HEK293 (cell line): ENCODE measurements around the gene TSHZ2.

Experiments
- CTCF ChIA-PET: fragments of 350-600 bp; formaldehyde crosslinking; extraction: SDS; loops from one replicate; lab custom pipeline; 2021; ENCODE audit warnings: antibody characterized with exemption; lab: Yijun Ruan, JAX
- POLR2A ChIA-PET: fragments of 300-600 bp; formaldehyde crosslinking; extraction: SDS; loops from one replicate; lab custom pipeline; 2020; ENCODE audit warnings: antibody characterized with exemption, inconsistent platforms; lab: Yijun Ruan, JAX
- H3K27ac ChIP-seq: fragments of 200-500 bp; sonication (Bioruptor generic); 2 replicates; pipeline ENCODE4 v1.5.1; 2014; ENCODE audit warnings: low read depth, low read length, control low read depth, inconsistent platforms; ENCODE audit errors: extremely low read depth
- H3K36me3 ChIP-seq, 2 experiments: fragments of 200-500 bp in 1 of 2; sonication (Bioruptor generic) in 1 of 2; 1 replicate in 1 of 2; 2 replicates in 1 of 2; pipeline ENCODE4 v1.5.1; 2014 to 2017; ENCODE audit warnings: inconsistent platforms in 2 of 2, low read length in 2 of 2; ENCODE audit not compliant: control insufficient read depth in 2 of 2, insufficient read depth in 1 of 2
- H3K4me1 ChIP-seq: fragments of 200-500 bp; sonication (Bioruptor generic); 2 replicates; pipeline ENCODE4 v1.5.1; 2014; ENCODE audit warnings: mild to moderate bottlenecking, low read length, inconsistent platforms; ENCODE audit not compliant: control insufficient read depth, insufficient read depth
- H3K4me3 ChIP-seq: 2 replicates; pipeline ENCODE4 v1.5.1; 2011; ENCODE audit warnings: low read depth, mild to moderate bottlenecking, control low read depth, low read length, moderate library complexity
- H3K9me3 ChIP-seq: fragments of 200-500 bp; sonication (Bioruptor generic); 2 replicates; pipeline ENCODE4 v1.5.1; 2014; ENCODE audit warnings: low read depth, low read length, inconsistent platforms; ENCODE audit not compliant: control insufficient read depth, insufficient read depth
- HOXD13 ChIP-seq: sonication (generic); formaldehyde crosslinking; IDR thresholded peaks from 2 replicates; pipeline ENCODE4 v1.8.0; 2022; ENCODE audit warnings: missing genetic modification reagents, borderline replicate concordance
- IKZF3 ChIP-seq: fragments of 450-650 bp; IDR thresholded peaks from 2 replicates; pipeline ENCODE4 v1.5.0; 2018; ENCODE audit warnings: missing biosample characterization, mild to moderate bottlenecking, missing genetic modification characterization, moderate library complexity
- KLF1 ChIP-seq: fragments of 450-650 bp; formaldehyde crosslinking; IDR thresholded peaks from 2 replicates; pipeline ENCODE4 v1.5.1; 2016; ENCODE audit warnings: missing biosample characterization, missing genetic modification characterization
- REPIN1 ChIP-seq: fragments of 450-650 bp; formaldehyde crosslinking; IDR thresholded peaks from 2 replicates; pipeline ENCODE4 v1.5.1; 2017; ENCODE audit warnings: missing biosample characterization, missing genetic modification characterization, low read depth
- TRIM28 ChIP-seq: IDR thresholded peaks from 2 replicates; pipeline ENCODE4 v1.6.1; 2011; ENCODE audit warnings: low read length, control low read depth, borderline replicate concordance
- ZBTB20 ChIP-seq: fragments of 450-650 bp; formaldehyde crosslinking; IDR thresholded peaks from 2 replicates; pipeline ENCODE4 v1.5.1; 2016; ENCODE audit warnings: missing biosample characterization, missing genetic modification characterization
- ZIC2 ChIP-seq: fragments of 450-650 bp; formaldehyde crosslinking; IDR thresholded peaks from 2 replicates; pipeline ENCODE4 v1.5.1; 2016; ENCODE audit warnings: missing biosample characterization, missing genetic modification characterization
- ZNF132 ChIP-seq: fragments of 450-650 bp; formaldehyde crosslinking; IDR thresholded peaks from 2 replicates; pipeline ENCODE4 v1.5.1; 2017; ENCODE audit warnings: missing biosample characterization, missing genetic modification characterization, borderline replicate concordance
- ZNF157 ChIP-seq: fragments of 450-650 bp; formaldehyde crosslinking; IDR thresholded peaks from 2 replicates; pipeline ENCODE4 v1.5.1; 2016; ENCODE audit warnings: missing biosample characterization, missing genetic modification characterization
- ZNF184 ChIP-seq: fragments of 450-650 bp; IDR thresholded peaks from 2 replicates; pipeline ENCODE4 v1.5.1; 2018; ENCODE audit warnings: missing biosample characterization, mild to moderate bottlenecking, missing genetic modification characterization
- ZNF214 ChIP-seq: fragments of 450-650 bp; formaldehyde crosslinking; IDR thresholded peaks from 2 replicates; pipeline ENCODE4 v1.5.1; 2017; ENCODE audit warnings: missing biosample characterization, mild to moderate bottlenecking, missing genetic modification characterization, borderline replicate concordance
- ZNF37A ChIP-seq: fragments of 450-650 bp; IDR thresholded peaks from 2 replicates; pipeline ENCODE4 v1.5.1; 2018; ENCODE audit warnings: missing biosample characterization, missing genetic modification characterization
- ZNF521 ChIP-seq: fragments of 450-650 bp; formaldehyde crosslinking; IDR thresholded peaks from 2 replicates; pipeline ENCODE4 v1.5.1; 2017; ENCODE audit warnings: missing biosample characterization, mild to moderate bottlenecking, missing genetic modification characterization
- ZNF530 ChIP-seq: fragments of 450-650 bp; formaldehyde crosslinking; IDR thresholded peaks from 2 replicates; pipeline ENCODE4 v1.5.1; 2016; ENCODE audit warnings: low read depth, missing biosample characterization, missing genetic modification characterization
- ZNF624 ChIP-seq: fragments of 450-650 bp; formaldehyde crosslinking; IDR thresholded peaks from 2 replicates; pipeline ENCODE4 v1.5.1; 2017; ENCODE audit warnings: missing biosample characterization, missing genetic modification characterization
- ZNF701 ChIP-seq: fragments of 450-650 bp; formaldehyde crosslinking; IDR thresholded peaks from 2 replicates; pipeline ENCODE4 v1.5.1; 2016; ENCODE audit warnings: missing biosample characterization, missing genetic modification characterization
- ZNF707 ChIP-seq: fragments of 450-650 bp; formaldehyde crosslinking; IDR thresholded peaks from 2 replicates; pipeline ENCODE4 v1.5.1; 2016; ENCODE audit warnings: missing biosample characterization, missing genetic modification characterization
- ZNF792 ChIP-seq: fragments of 450-650 bp; formaldehyde crosslinking; IDR thresholded peaks from 2 replicates; pipeline ENCODE4 v1.5.1; 2016; ENCODE audit warnings: missing biosample characterization, missing genetic modification characterization
- ZNF843 ChIP-seq: fragments of 450-650 bp; formaldehyde crosslinking; IDR thresholded peaks from 2 replicates; pipeline ENCODE4 v1.5.1; 2016; ENCODE audit warnings: missing biosample characterization, missing genetic modification characterization
- TF ChIP-seq, protein P1 (sequence below): fragments of 450-650 bp; formaldehyde crosslinking; IDR thresholded peaks from 2 replicates; pipeline ENCODE4 v1.5.1; 2016; ENCODE audit warnings: missing biosample characterization, missing genetic modification characterization
- TF ChIP-seq, protein P2 (sequence below): fragments of 450-650 bp; formaldehyde crosslinking; IDR thresholded peaks from 2 replicates; pipeline ENCODE4 v1.5.1; 2016; ENCODE audit warnings: missing biosample characterization, missing genetic modification characterization
- TF ChIP-seq, protein P3 (sequence below): sonication (generic); formaldehyde crosslinking; IDR thresholded peaks from 2 replicates; pipeline ENCODE4 v1.8.1; 2022; ENCODE audit warnings: mild to moderate bottlenecking, moderate library complexity, missing genetic modification reagents
- TF ChIP-seq, protein P4 (sequence below): fragments of 450-650 bp; formaldehyde crosslinking; IDR thresholded peaks from 2 replicates; pipeline ENCODE4; 2016; ENCODE audit warnings: missing biosample characterization, missing genetic modification characterization
- TF ChIP-seq, protein P5 (sequence below): fragments of 450-650 bp; formaldehyde crosslinking; IDR thresholded peaks from 2 replicates; pipeline ENCODE4 v1.5.1; 2016; ENCODE audit warnings: missing biosample characterization, missing genetic modification characterization
- TF ChIP-seq, protein P6 (sequence below): fragments of 450-650 bp; formaldehyde crosslinking; IDR thresholded peaks from 2 replicates; pipeline ENCODE4 v1.5.1; 2017; ENCODE audit warnings: missing biosample characterization, missing genetic modification characterization
- TF ChIP-seq, protein P7 (sequence below): fragments of 450-650 bp; formaldehyde crosslinking; IDR thresholded peaks from 2 replicates; pipeline ENCODE4 v1.5.1; 2016; ENCODE audit warnings: missing biosample characterization, missing genetic modification characterization

Gene TSHZ2

DNA sequence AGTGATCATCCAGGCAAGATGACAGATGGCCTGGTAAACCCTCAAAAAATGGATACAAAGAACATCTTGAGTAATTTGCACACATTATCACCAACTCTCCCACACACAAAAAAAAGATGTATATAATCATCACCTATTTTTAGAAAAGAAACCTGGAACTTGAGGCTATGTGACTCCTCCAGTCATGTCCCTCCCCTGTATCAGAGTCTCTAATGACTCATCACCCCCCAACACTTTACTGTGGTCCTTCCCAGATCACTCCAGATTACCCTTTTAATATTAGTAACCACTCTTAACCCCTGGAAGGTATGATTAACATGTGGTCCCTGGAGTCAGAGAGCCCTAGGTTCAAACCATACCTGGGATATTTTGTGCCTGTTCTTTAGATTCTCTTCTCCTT, 476.7 kb downstream of the TSHZ2 start (continued):
- TF ChIP-seq REPIN1, result no peak
- TF ChIP-seq, protein P1, sequence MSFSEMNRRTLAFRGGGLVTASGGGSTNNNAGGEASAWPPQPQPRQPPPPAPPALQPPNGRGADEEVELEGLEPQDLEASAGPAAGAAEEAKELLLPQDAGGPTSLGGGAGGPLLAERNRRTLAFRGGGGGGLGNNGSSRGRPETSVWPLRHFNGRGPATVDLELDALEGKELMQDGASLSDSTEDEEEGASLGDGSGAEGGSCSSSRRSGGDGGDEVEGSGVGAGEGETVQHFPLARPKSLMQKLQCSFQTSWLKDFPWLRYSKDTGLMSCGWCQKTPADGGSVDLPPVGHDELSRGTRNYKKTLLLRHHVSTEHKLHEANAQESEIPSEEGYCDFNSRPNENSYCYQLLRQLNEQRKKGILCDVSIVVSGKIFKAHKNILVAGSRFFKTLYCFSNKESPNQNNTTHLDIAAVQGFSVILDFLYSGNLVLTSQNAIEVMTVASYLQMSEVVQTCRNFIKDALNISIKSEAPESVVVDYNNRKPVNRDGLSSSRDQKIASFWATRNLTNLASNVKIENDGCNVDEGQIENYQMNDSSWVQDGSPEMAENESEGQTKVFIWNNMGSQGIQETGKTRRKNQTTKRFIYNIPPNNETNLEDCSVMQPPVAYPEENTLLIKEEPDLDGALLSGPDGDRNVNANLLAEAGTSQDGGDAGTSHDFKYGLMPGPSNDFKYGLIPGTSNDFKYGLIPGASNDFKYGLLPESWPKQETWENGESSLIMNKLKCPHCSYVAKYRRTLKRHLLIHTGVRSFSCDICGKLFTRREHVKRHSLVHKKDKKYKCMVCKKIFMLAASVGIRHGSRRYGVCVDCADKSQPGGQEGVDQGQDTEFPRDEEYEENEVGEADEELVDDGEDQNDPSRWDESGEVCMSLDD (tag by site-specific recombination), result no peak
- TF ChIP-seq TRIM28, result no peak
- no peak for TF ChIP-seq ZBTB20 (tag by site-specific recombination)
- TF ChIP-seq ZNF184, result no peak
- TF ChIP-seq ZNF521, result no peak
- no peak for TF ChIP-seq ZNF132 (tag by site-specific recombination)
- TF ChIP-seq ZNF157 (tag by site-specific recombination), result no peak
- TF ChIP-seq ZNF792, result no peak
- no peak for TF ChIP-seq ZNF707 (tag by site-specific recombination)
- no peak for TF ChIP-seq ZNF37A (tag by site-specific recombination)
- TF ChIP-seq, protein P2, sequence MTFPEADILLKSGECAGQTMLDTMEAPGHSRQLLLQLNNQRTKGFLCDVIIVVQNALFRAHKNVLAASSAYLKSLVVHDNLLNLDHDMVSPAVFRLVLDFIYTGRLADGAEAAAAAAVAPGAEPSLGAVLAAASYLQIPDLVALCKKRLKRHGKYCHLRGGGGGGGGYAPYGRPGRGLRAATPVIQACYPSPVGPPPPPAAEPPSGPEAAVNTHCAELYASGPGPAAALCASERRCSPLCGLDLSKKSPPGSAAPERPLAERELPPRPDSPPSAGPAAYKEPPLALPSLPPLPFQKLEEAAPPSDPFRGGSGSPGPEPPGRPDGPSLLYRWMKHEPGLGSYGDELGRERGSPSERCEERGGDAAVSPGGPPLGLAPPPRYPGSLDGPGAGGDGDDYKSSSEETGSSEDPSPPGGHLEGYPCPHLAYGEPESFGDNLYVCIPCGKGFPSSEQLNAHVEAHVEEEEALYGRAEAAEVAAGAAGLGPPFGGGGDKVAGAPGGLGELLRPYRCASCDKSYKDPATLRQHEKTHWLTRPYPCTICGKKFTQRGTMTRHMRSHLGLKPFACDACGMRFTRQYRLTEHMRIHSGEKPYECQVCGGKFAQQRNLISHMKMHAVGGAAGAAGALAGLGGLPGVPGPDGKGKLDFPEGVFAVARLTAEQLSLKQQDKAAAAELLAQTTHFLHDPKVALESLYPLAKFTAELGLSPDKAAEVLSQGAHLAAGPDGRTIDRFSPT, result no peak

DNA sequence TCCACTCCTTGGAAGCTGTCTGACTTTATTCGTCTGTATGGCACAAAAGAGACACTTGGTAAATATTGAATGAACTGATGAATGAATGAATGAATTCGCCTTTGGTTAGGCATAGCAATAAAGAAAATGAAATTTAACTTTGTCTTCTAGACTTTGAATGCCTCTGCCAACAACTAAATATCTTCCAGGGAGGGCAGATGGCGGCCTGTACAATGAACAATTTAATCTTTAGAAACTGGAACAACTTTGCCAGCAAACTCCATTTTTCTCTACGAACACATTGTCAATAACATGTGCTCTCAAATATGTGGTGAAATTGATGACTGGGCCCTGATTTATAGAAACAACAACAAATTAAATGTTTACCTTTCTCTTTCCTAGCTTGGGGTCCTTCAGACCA, 480.9 kb downstream of the TSHZ2 start:
- ChIA-PET POLR2A (no interaction called here), CTCF (no interaction called here)
- H3K4me3 ChIP-seq, result no peak overlapping the region
- no peak overlapping the region for H3K27ac ChIP-seq
- H3K9me3 ChIP-seq, result no peaks in the 10 kb centered on the region
- H3K4me1 ChIP-seq, result no peaks in the 10 kb centered on the region
- no peaks in the 10 kb centered on the region for H3K36me3 ChIP-seq
- TF ChIP-seq ZIC2 (tag by site-specific recombination), result no peak
- no peak for TF ChIP-seq ZNF530 (tag by site-specific recombination)
- TF ChIP-seq, protein P3, sequence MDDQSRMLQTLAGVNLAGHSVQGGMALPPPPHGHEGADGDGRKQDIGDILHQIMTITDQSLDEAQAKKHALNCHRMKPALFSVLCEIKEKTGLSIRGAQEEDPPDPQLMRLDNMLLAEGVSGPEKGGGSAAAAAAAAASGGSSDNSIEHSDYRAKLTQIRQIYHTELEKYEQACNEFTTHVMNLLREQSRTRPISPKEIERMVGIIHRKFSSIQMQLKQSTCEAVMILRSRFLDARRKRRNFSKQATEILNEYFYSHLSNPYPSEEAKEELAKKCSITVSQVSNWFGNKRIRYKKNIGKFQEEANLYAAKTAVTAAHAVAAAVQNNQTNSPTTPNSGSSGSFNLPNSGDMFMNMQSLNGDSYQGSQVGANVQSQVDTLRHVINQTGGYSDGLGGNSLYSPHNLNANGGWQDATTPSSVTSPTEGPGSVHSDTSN (CRISPR knock-in tag), result no peak
- TF ChIP-seq ZNF843 (tag by site-specific recombination), result no peak
- TF ChIP-seq ZNF701, result no peak
- TF ChIP-seq, protein P4, sequence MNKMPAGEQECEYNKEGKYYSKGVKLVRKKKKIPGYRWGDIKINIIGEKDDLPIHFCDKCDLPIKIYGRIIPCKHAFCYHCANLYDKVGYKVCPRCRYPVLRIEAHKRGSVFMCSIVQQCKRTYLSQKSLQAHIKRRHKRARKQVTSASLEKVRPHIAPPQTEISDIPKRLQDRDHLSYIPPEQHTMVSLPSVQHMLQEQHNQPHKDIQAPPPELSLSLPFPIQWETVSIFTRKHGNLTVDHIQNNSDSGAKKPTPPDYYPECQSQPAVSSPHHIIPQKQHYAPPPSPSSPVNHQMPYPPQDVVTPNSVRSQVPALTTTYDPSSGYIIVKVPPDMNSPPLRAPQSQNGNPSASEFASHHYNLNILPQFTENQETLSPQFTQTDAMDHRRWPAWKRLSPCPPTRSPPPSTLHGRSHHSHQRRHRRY, result no peak
- TF ChIP-seq, protein P5, sequence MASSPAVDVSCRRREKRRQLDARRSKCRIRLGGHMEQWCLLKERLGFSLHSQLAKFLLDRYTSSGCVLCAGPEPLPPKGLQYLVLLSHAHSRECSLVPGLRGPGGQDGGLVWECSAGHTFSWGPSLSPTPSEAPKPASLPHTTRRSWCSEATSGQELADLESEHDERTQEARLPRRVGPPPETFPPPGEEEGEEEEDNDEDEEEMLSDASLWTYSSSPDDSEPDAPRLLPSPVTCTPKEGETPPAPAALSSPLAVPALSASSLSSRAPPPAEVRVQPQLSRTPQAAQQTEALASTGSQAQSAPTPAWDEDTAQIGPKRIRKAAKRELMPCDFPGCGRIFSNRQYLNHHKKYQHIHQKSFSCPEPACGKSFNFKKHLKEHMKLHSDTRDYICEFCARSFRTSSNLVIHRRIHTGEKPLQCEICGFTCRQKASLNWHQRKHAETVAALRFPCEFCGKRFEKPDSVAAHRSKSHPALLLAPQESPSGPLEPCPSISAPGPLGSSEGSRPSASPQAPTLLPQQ (tag by site-specific recombination), result no peak
- no peak for TF ChIP-seq HOXD13
- TF ChIP-seq ZNF214 (tag by site-specific recombination), result no peak
- TF ChIP-seq, protein P6, sequence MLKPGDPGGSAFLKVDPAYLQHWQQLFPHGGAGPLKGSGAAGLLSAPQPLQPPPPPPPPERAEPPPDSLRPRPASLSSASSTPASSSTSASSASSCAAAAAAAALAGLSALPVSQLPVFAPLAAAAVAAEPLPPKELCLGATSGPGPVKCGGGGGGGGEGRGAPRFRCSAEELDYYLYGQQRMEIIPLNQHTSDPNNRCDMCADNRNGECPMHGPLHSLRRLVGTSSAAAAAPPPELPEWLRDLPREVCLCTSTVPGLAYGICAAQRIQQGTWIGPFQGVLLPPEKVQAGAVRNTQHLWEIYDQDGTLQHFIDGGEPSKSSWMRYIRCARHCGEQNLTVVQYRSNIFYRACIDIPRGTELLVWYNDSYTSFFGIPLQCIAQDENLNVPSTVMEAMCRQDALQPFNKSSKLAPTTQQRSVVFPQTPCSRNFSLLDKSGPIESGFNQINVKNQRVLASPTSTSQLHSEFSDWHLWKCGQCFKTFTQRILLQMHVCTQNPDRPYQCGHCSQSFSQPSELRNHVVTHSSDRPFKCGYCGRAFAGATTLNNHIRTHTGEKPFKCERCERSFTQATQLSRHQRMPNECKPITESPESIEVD, result no peak
- TF ChIP-seq IKZF3 (tag by site-specific recombination), result no peak
- TF ChIP-seq ZNF624, result no peak
- no peak for TF ChIP-seq KLF1 (tag by site-specific recombination)
- TF ChIP-seq, protein P7, sequence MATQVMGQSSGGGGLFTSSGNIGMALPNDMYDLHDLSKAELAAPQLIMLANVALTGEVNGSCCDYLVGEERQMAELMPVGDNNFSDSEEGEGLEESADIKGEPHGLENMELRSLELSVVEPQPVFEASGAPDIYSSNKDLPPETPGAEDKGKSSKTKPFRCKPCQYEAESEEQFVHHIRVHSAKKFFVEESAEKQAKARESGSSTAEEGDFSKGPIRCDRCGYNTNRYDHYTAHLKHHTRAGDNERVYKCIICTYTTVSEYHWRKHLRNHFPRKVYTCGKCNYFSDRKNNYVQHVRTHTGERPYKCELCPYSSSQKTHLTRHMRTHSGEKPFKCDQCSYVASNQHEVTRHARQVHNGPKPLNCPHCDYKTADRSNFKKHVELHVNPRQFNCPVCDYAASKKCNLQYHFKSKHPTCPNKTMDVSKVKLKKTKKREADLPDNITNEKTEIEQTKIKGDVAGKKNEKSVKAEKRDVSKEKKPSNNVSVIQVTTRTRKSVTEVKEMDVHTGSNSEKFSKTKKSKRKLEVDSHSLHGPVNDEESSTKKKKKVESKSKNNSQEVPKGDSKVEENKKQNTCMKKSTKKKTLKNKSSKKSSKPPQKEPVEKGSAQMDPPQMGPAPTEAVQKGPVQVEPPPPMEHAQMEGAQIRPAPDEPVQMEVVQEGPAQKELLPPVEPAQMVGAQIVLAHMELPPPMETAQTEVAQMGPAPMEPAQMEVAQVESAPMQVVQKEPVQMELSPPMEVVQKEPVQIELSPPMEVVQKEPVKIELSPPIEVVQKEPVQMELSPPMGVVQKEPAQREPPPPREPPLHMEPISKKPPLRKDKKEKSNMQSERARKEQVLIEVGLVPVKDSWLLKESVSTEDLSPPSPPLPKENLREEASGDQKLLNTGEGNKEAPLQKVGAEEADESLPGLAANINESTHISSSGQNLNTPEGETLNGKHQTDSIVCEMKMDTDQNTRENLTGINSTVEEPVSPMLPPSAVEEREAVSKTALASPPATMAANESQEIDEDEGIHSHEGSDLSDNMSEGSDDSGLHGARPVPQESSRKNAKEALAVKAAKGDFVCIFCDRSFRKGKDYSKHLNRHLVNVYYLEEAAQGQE (tag by site-specific recombination), result no peak
